NCI-H1694 (cell line): ENCODE measurements around the gene NLRP1.

ENCODE experiments used
- DNase-seq: peaks from one replicate; lab custom pipeline; 2025; lab: John Stamatoyannopoulos, UW

NLRP1 gene

GRCh38 chr17:5557485-5557884, 26.8 kb downstream of the NLRP1 start:
- DNase-seq, result no peak

GRCh38 chr17:5555254-5555653, 29.1 kb downstream of the NLRP1 start:
- DNase-seq, result no peak

GRCh38 chr17:5553479-5553878, 30.8 kb downstream of the NLRP1 start:
- DNase-seq, result no peak

GRCh38 chr17:5552841-5553240, 31.5 kb downstream of the NLRP1 start:
- no peak for DNase-seq

GRCh38 chr17:5545051-5545987, 39.0 kb downstream of the NLRP1 start:
- DNase-seq, result no peak

- DNase-seq, result no peak
Observed at GRCh38 chr17:5544115-5544514, 40.2 kb downstream of the NLRP1 start.

- DNase-seq, result no peak
Observed at GRCh38 chr17:5541610-5542202, 42.6 kb downstream of the NLRP1 start.

GRCh38 chr17:5540321-5540720, 44.0 kb downstream of the NLRP1 start:
- DNase-seq, result no peak

- DNase-seq, result no peak
Observed at GRCh38 chr17:5539286-5539685, 45.0 kb downstream of the NLRP1 start.

- no peak for DNase-seq
Observed at GRCh38 chr17:5536866-5537650, 47.3 kb downstream of the NLRP1 start.

GRCh38 chr17:5535436-5535835, 48.9 kb downstream of the NLRP1 start:
- DNase-seq, result no peak

- DNase-seq, result no peak
Observed at GRCh38 chr17:5533486-5534315, 50.6 kb downstream of the NLRP1 start.

GRCh38 chr17:5532581-5532980, 51.7 kb downstream of the NLRP1 start:
- DNase-seq, result no peak

GRCh38 chr17:5531085-5531418, 53.3 kb downstream of the NLRP1 start:
- DNase-seq, result no peak

- DNase-seq, result no peak
Observed at GRCh38 chr17:5530265-5531084, 53.8 kb downstream of the NLRP1 start.

GRCh38 chr17:5527601-5528250, 56.6 kb downstream of the NLRP1 start:
- no peak for DNase-seq

- DNase-seq, result peak; percentile 32
Observed at GRCh38 chr17:5526821-5527598, 57.3 kb downstream of the NLRP1 start.

- DNase-seq, result no peak
Observed at GRCh38 chr17:5523249-5523648, 61.1 kb downstream of the NLRP1 start.

GRCh38 chr17:5522476-5522875, 61.8 kb downstream of the NLRP1 start:
- no peak for DNase-seq
